Stimulated activated CD4-positive, alpha-beta T cell treated with anti-CD3 and anti-CD28 coated beads, Interleukin-2, amount 100 ng/mL, for 24 hours (primary cell): ENCODE data around the gene BCAR3.
A peak's percentile ranks its signal among the peaks of the same experiment; 100 is the strongest.
"Not testable (repeated sequence)": the region's sequence is repeated elsewhere in the genome, so short reads cannot be mapped to it uniquely, and the experiment has no call there.

ENCODE experiments used
- DNase-seq, 2 donors: peaks; one replicate each; pipeline ENCODE4 v3.0.0-alpha.2; 2020

The BCAR3 gene

GRCh38 chr1:93687542-93687941 is 5.9 kb upstream of the BCAR3 start:
- DNase-seq: no peak

GRCh38 chr1:93686504-93687250 is 5.0 kb upstream of the BCAR3 start:
- DNase-seq: no peak

GRCh38 chr1:93685918-93686317 is 4.3 kb upstream of the BCAR3 start:
- no peak for DNase-seq

GRCh38 chr1:93683234-93683633 is 1.6 kb upstream of the BCAR3 start:
- DNase-seq: no peak

- no peak for DNase-seq
These were observed 364 bp upstream of the BCAR3 start for GRCh38 chr1:93681989-93682412.

GRCh38 chr1:93680420-93681100 is 1.1 kb downstream of the BCAR3 start:
- DNase-seq: peak; percentile 42 to 69

- DNase-seq: no peak
These were observed 1.6 kb downstream of the BCAR3 start for GRCh38 chr1:93680076-93680419.

- DNase-seq: no peak
These were observed 2.1 kb downstream of the BCAR3 start for GRCh38 chr1:93679546-93679945.

- DNase-seq: no peak
These were observed 2.6 kb downstream of the BCAR3 start for GRCh38 chr1:93678946-93679480.

GRCh38 chr1:93678491-93678890 is 3.1 kb downstream of the BCAR3 start:
- no peak for DNase-seq

GRCh38 chr1:93677729-93678128 is 3.9 kb downstream of the BCAR3 start:
- no peak for DNase-seq

GRCh38 chr1:93676427-93676826 is 5.2 kb downstream of the BCAR3 start:
- DNase-seq: no peak

GRCh38 chr1:93675931-93676330 is 5.7 kb downstream of the BCAR3 start:
- DNase-seq: no peak

- DNase-seq: no peak
These were observed 6.4 kb downstream of the BCAR3 start for GRCh38 chr1:93675271-93675670.

GRCh38 chr1:93674071-93674470 is 7.6 kb downstream of the BCAR3 start:
- DNase-seq: not testable (repeated sequence)

GRCh38 chr1:93673163-93673829 is 8.3 kb downstream of the BCAR3 start:
- DNase-seq: no peak

GRCh38 chr1:93672477-93673162 is 9.0 kb downstream of the BCAR3 start:
- no peak for DNase-seq

- DNase-seq: no peak
These were observed 9.6 kb downstream of the BCAR3 start for GRCh38 chr1:93672069-93672468.

GRCh38 chr1:93671099-93671621 is 10.5 kb downstream of the BCAR3 start:
- DNase-seq: no peak

- no peak for DNase-seq
These were observed 11.5 kb downstream of the BCAR3 start for GRCh38 chr1:93670141-93670540.

- DNase-seq: no peak
These were observed 12.3 kb downstream of the BCAR3 start for GRCh38 chr1:93669369-93669768.

- DNase-seq: no peak
These were observed 12.7 kb downstream of the BCAR3 start for GRCh38 chr1:93668951-93669350.

- DNase-seq: no peak
These were observed 13.5 kb downstream of the BCAR3 start for GRCh38 chr1:93668121-93668520.
